Progenitor cell of endocrine pancreas (in vitro differentiated cells): ENCODE measurements around the gene APLNR. TPM values are rescaled to one million over a fixed set of nuclear protein-coding genes. Genes with fewer than 3 reads are reported as not detected.

ENCODE experiments used
- DNase-seq: peaks from one replicate; pipeline ENCODE4 v3.0.0; 2021; ENCODE audit warnings: low spot score; ENCODE audit not compliant: unreplicated experiment
- H3K27ac Mint-ChIP-seq: 2 replicates; pipeline ENCODE4 v1.8.0; 2021; ENCODE audit warnings: mild to moderate bottlenecking, moderate library complexity, mixed read lengths
- H3K27me3 Mint-ChIP-seq: 2 replicates; pipeline ENCODE4 v1.8.0; 2021; ENCODE audit warnings: mixed read lengths
- H3K36me3 Mint-ChIP-seq: 2 replicates; pipeline ENCODE4 v1.8.0; 2022; ENCODE audit warnings: mixed read lengths; ENCODE audit not compliant: insufficient read depth
- H3K4me1 Mint-ChIP-seq: 2 replicates; pipeline ENCODE4 v1.8.0; 2021; ENCODE audit warnings: low read depth, mixed read lengths
- H3K4me3 Mint-ChIP-seq: 2 replicates; pipeline ENCODE4 v1.8.0; 2021; ENCODE audit warnings: low read depth, mild to moderate bottlenecking, moderate library complexity, mixed read lengths
- H3K9me3 Mint-ChIP-seq: 2 replicates; pipeline ENCODE4 v1.8.0; 2021; ENCODE audit warnings: low read depth, mixed read lengths
- CTCF ChIP-seq: fragments of 200-600 bp; sonication (generic); IDR thresholded peaks from one replicate; pipeline ENCODE4 v1.5.0; 2021; ENCODE audit warnings: antibody characterized with exemption, mild to moderate bottlenecking; ENCODE audit not compliant: unreplicated experiment
- total RNA-seq: library from RNA; stranded (reverse); gene quantifications from 2 replicates; pipeline ENCODE4 v1.2.1, GENCODE V29; 2021

APLNR gene
- total RNA-seq, 1 donor from 2014 or later, result 0.12 TPM

DNA sequence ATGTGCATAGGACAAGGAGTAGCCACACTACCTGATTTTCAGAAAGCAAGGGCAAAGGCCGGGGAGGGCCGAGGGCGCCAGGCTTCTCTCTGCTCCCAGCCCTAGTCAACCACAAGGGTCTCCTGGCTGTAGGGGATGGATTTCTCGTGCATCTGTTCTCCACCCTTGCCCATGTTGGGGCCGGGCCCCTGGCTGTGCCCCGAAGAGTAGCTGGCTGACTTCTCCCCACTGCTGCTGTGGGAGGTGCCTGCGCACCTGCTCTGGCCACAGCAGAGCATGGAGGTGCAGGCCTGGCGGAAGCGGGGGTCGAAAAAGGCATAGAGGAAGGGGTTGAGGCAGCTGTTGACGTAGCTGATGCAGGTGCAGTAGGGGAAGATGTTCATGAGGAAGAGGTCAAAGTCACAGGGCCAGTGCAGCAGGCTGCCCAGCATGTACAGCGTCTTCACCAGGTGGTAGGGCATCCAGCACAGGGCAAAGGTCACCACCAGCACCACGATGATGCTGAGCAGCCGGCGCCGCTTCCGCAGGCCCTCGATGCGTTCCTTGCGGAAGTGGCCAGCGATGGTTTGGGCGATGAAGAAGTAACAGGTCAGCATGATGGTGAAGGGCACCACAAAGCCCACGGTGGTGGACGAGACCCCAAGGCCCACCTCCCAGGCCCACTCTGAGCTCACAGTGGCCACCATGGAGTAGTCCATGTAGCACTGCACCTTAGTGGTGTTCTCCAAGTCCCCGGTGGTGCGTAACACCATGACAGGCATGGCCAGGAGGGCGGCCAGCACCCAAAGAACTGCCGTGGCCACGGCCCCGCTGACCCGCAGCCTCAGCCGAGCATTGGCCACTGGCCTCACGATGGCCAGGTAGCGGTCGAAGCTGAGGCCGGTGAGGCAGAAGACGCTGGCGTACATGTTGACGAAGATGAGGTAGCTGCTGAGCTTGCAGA is 1.0 kb downstream of the APLNR start:
- Mint-ChIP-seq H3K27me3 (peaks cover 40% of the 10 kb centered on the region), H3K36me3 (no peaks in the 10 kb centered on the region), H3K4me3 (no peak overlapping the region), H3K4me1 (peaks cover 4% of the 10 kb centered on the region), H3K9me3 (no peaks in the 10 kb centered on the region), H3K27ac (no peak overlapping the region)
- TF ChIP-seq CTCF, result no peak
- no peak for DNase-seq

- H3K27ac Mint-ChIP-seq, result no peak overlapping the region
- no peak for DNase-seq
These were observed 3.3 kb downstream of the APLNR start for GRCh38 chr11:57233702-57234101.

GRCh38 chr11:57231539-57232253 is 5.4 kb downstream of the APLNR start:
- H3K27ac Mint-ChIP-seq, result no peak overlapping the region
- H3K36me3 Mint-ChIP-seq, result no peaks in the 10 kb centered on the region
- no peaks in the 10 kb centered on the region for H3K4me1 Mint-ChIP-seq

More at GRCh38 chr11:57233702-57234101, 3.3 kb downstream of the APLNR start:
- TF ChIP-seq CTCF, result no peak
- no peaks in the 10 kb centered on the region for H3K36me3 Mint-ChIP-seq
- H3K9me3 Mint-ChIP-seq, result no peaks in the 10 kb centered on the region
- peaks cover 55% of the 10 kb centered on the region for H3K27me3 Mint-ChIP-seq
- no peaks in the 10 kb centered on the region for H3K4me1 Mint-ChIP-seq
- H3K4me3 Mint-ChIP-seq, result no peak overlapping the region

DNA sequence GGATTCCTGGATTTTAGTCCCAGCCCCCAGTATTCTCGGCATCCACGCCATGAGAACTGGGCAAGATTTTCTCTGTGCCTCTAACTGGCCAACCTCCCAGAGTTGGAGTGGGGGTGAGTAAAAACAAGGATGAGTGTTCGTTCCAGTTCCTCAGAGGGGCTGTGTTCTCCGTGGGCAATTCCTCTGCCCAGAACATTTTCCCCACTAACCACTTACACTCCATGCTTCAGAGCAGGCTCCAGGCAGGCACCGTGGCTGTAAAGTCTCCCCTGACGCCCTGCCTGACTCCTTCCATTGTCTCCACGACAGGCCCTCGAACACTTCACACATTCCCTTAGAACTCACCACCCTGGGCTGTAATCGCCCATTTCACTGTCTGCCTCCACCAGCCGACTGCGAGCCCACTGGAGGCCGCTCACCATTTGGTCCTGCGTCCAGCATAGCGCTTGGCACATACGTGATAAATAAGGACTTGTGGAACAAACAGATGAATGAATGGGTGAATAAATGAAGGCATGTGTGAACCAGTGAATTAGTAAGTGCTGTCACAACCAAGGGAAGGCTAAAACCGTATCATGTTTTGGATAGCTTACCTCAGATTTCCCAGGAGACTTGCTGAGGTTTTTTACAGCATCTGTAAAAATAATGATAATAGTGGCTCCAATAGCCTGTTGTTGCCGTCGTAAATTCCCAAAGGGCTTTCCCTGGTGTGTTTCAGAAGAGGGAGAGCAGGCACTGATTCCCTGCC is 6.1 kb downstream of the APLNR start:
- Mint-ChIP-seq H3K27me3 (peaks cover 54% of the 10 kb centered on the region), H3K4me3 (no peak overlapping the region), H3K9me3 (no peaks in the 10 kb centered on the region), H3K27ac (no peak overlapping the region), H3K4me1 (no peaks in the 10 kb centered on the region), H3K36me3 (no peaks in the 10 kb centered on the region)
- TF ChIP-seq CTCF, result no peak
- no peak for DNase-seq

More at GRCh38 chr11:57231539-57232253, 5.4 kb downstream of the APLNR start:
- DNase-seq, result no peak
- no peaks in the 10 kb centered on the region for H3K9me3 Mint-ChIP-seq
- TF ChIP-seq CTCF, result no peak
- peaks cover 54% of the 10 kb centered on the region for H3K27me3 Mint-ChIP-seq
- no peak overlapping the region for H3K4me3 Mint-ChIP-seq

- H3K9me3 Mint-ChIP-seq, result no peaks in the 10 kb centered on the region
- no peak for TF ChIP-seq CTCF
- no peaks in the 10 kb centered on the region for H3K36me3 Mint-ChIP-seq
- H3K27ac Mint-ChIP-seq, result no peak overlapping the region
- H3K27me3 Mint-ChIP-seq, result peaks cover 52% of the 10 kb centered on the region
- no peak for DNase-seq
- no peak overlapping the region for H3K4me3 Mint-ChIP-seq
- H3K4me1 Mint-ChIP-seq, result no peaks in the 10 kb centered on the region
These were observed 6.7 kb downstream of the APLNR start for GRCh38 chr11:57230316-57230715.
